NCI-H146 treated with DMSO at 0.1 percent for 48 hours (cell line): Measurements from ENCODE around the gene NFKBIB.

Experiments used
- DNase-seq: peaks from one replicate; lab custom pipeline; 2025; ENCODE audit not compliant: unreplicated experiment; lab: John Stamatoyannopoulos, UW

NFKBIB gene

GRCh38 chr19:38901683-38902082, 1.9 kb downstream of the NFKBIB start:
- no peak for DNase-seq

DNA sequence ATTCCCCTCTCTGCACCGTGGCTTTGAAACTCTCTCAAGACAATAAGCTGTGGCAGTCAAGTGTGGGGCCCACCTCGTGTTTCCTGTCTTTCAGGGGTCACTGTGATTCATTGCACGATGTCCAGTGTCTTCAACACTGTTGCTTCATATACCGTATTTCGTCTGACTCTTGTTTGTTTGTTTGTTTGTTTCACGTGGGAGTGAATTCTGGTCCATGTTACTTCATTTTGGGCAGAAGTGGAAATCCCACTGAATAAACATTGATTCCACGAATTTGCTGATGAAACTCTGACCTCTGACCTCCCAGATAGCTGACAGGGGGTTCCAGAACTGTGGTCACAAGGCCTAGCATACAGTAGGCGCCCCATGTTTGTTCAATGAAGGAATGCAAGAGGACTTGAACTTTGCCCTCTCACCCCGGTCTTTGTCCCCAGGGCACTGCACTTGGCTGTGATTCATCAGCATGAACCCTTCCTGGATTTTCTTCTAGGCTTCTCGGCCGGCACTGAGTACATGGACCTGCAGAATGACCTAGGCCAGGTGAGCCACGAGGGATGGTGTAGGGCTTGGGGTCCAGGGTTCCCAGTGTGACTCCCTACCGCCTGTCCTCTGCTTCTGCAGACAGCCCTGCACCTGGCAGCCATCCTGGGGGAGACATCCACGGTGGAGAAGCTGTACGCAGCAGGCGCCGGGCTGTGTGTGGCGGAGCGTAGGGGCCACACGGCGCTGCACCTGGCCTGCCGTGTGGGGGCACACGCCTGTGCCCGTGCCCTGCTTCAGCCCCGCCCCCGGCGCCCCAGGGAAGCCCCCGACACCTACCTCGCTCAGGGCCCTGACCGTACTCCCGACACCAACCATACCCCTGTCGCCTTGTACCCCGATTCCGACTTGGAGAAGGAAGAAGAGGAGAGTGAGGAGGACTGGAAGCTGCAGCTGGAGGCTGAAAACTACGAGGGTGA, 5.1 kb downstream of the NFKBIB start:
- no peak for DNase-seq

DNA sequence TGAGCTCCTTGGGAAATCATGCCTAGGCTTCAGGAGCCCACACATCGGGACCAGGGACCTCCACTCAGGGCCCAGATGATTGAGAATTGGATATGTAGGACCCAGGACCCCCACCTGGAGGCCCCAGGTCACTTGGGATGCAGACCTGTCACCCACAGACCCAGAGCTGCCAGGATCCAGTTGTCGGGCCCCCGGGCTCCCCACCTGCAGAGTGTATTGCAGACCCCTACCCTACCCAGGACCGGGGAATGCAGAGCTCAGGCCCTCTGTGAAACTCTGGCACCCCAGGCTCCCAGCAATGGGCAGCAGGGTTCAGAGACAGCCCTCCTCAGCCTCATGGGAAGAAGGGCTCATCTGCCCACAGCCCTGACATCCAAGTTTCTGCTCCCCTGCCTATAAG, 5.9 kb downstream of the NFKBIB start:
- DNase-seq, result no peak

DNA sequence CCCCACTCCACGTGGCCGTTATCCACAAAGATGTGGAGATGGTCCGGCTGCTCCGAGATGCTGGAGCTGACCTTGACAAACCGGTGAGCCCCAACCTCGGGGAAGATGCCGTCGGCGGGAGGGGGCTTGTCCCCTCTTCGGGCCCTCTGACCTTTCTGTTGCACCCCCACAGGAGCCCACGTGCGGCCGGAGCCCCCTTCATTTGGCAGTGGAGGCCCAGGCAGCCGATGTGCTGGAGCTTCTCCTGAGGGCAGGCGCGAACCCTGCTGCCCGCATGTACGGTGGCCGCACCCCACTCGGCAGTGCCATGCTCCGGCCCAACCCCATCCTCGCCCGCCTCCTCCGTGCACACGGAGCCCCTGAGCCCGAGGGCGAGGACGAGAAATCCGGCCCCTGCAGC, 7.5 kb downstream of the NFKBIB start:
- DNase-seq, result no peak

GRCh38 chr19:38907670-38908069, 7.9 kb downstream of the NFKBIB start:
- DNase-seq, result no peak

GRCh38 chr19:38908911-38909310, 9.1 kb downstream of the NFKBIB start:
- no peak for DNase-seq

- DNase-seq, result no peak
Measured at GRCh38 chr19:38910488-38910887, 10.7 kb downstream of the NFKBIB start.

GRCh38 chr19:38911388-38912001, 11.7 kb downstream of the NFKBIB start:
- no peak for DNase-seq

DNA sequence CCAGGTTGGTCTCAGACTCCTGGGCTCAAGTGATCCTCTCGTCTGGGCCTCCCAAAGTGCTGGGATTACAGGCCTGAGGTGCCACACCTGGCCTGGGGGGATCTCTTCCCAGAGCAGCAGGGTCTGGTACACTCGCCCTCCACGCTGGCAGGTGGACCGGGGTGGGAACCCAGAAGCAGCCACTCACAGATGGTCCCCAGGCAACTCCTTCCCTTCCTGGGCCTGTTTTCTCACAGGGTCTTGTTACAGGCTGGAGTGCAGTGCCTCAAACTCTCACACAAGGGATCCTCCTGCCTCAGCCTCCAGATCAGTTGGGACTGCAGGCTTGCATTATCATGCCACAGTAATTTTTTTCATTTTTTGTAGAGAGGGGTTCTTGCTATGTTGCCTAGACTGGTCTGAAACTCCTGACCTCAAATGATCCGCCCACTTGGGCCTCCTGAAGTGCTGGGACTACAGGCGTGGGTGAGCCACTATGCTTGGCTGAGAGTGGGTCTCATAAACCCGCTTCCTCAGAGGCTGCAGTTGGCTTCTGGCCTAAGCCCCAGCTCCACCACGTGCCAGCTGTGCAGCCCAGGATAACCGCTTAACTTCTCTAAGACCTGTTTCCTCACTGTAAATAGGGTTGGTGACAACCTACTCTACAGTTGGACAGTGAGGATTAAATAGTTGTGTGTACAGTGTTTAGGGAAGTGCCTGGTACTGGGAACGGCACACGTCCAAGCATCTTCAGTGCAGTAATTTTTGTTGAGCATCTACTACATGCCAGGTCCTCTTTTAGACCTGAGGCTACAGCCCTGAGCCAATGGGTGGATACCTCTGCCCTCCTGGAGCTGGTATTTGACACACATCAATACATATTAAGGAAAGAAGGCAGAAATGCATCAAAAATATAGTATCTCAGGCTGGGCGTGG, 13.1 kb downstream of the NFKBIB start:
- no peak for DNase-seq

DNA sequence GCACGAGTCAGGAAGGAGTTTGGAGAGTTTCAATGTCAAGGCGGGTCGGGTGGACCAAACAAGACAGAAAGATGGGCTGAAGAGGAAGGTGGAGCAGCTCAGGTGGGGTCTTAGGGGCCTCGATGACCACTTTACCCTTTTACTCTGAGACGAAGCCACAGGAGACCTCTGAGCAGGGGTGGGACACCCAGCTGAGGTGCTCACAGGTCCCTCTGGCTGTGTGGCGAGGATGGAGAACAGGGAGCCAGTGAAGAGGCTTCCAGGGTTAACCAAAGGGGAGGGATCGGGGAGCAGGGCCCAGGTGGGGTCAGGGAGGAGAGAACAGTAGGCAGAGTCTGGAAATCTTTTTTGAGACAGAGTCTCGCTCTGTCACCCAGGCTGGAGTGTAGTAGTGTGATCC, 14.2 kb downstream of the NFKBIB start:
- DNase-seq, result no peak

- DNase-seq, result no peak
Measured at GRCh38 chr19:38915329-38916321, 15.9 kb downstream of the NFKBIB start.

DNA sequence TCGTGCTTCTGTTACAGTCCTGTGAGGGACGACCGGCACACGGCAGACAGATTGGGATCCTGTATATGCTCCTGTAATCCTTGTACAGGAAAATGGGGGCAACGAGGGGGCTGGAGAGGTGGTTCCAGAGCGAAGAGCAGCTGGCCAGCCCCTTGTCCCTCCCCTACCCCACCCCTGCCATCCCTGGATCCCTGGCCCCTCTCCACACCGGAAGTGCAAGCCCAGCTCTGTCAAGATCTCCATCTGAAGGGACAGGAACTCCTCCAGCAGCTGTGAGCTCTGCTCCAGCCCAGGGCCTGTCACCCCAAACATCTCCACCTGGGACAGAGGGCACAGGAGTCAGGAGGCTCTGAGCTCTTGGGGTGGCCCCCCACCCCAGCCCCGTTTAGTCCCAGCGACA, 17.7 kb downstream of the NFKBIB start:
- DNase-seq, result no peak

- no peak for DNase-seq
Measured at GRCh38 chr19:38917921-38918491, 18.2 kb downstream of the NFKBIB start.

- DNase-seq, result no peak
Measured at GRCh38 chr19:38918526-38918925, 18.8 kb downstream of the NFKBIB start.

DNA sequence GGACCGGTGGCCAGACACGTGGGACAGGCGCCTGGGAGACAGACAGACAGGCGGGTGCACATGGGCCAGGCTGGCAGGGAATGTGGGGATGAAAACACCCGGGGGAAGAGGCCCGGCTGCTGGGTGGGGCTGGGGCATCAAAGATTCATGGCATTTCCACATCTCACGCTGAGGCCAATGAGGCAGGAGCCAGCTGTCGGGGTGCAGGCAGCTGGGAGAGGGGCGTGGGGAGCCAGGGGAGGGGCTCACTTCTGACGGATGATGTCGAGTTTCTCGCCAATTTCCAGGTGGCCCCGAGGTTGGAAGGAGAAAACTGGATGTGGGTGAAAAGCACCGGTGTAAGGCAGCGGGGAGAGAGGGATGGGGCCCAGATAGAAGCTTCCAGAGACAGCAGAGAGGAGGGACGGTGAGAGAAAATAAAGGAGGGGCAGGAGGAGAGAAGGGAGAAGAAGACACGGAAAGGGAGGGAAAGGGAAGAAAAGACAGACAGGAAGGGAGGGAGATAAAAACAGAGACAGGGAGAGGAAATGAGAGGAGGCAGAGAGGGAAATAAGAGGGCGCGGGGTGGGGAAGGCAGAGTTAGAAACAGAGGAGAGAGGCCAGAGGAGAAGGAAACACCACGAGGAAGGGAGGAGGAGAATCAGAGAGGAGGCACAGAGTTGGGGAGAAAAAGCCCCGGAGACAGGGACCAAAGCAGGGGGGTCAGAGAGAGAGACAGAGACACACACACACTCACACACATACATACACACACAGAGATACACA, 20.2 kb downstream of the NFKBIB start:
- no peak for DNase-seq

DNA sequence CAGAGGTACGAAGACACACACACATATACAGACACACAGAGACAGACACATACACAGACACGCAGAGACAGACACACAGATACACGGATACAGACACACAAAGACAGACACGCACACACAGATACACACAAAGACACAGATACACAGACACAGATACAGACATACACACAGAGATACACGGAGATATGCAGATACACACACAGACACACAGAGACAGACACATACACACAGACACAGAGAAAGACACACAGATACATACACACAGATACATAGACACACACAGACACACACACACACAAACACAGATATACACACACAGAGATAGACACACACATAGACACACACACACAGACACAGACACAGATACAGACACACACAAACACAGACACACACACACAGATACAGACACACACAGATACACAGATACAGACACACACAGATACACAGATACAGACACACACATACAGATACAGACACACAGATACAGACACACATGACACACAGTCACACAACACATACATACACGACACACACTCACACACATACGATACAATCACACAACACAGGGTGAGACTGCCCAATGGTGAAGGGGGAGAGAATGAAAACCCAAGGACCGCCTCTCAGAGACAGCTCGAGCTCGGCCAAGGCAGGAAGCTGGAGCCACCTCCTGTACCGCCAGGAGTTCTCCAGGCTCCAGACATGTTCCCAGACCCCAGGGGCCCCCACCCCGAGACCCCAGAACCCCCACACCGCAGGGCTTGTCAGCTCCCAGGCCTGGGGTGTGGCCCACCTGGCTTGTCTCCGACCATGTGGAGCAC, 21.0 kb downstream of the NFKBIB start:
- DNase-seq, result no peak

GRCh38 chr19:38921420-38922274, 21.9 kb downstream of the NFKBIB start:
- no peak for DNase-seq
